OCI-LY3 (cell line): ENCODE measurements around the gene CARS2.

Source experiments
- CTCF ChIP-seq: fragments of 200-600, 300-600 bp; sonication (generic); IDR thresholded peaks from 2 replicates; pipeline ENCODE4 v1.5.1; 2014; ENCODE audit warnings: antibody characterized with exemption, low read length, low read depth
- EZH2phosphoT487 ChIP-seq: fragments of 200-600 bp; shearing (Covaris generic); IDR thresholded peaks from 2 replicates; pipeline ENCODE4 v1.6.1; 2018; ENCODE audit warnings: antibody characterized with exemption, mixed run types, low read depth

- no peak for TF ChIP-seq CTCF
- no peak for TF ChIP-seq EZH2phosphoT487
Observed at GRCh38 chr13:110600261-110600819, 105.6 kb downstream of the CARS2 start.
